GM12872 (cell line): ENCODE results near the gene PAX7.

Experiments used
- TF ChIP-seq, protein P1 (sequence below): IDR thresholded peaks from 3 replicates; pipeline ENCODE4 v1.5.1; 2011; ENCODE audit warnings: low read depth, mild to moderate bottlenecking, low read length, moderate library complexity; ENCODE audit not compliant: insufficient read depth

PAX7 gene

DNA sequence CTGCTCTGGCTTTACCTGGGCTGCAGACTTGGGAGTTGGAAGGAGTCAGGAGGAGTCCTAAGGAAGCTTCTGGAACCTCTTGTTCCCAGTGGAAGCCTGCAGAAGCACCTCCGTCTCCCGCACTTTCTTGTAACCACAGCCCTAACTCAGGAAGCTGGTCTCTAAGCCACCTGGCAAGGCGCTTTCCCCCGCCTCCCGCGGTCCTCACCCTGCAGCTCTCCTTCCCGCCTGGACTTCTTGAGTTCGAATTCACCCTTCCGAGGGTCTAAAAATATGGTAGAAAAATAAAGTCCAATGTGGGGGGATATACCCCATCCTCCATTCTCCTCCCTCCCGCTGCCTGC lies 15.1 kb downstream of the PAX7 start:
- TF ChIP-seq, protein P1, sequence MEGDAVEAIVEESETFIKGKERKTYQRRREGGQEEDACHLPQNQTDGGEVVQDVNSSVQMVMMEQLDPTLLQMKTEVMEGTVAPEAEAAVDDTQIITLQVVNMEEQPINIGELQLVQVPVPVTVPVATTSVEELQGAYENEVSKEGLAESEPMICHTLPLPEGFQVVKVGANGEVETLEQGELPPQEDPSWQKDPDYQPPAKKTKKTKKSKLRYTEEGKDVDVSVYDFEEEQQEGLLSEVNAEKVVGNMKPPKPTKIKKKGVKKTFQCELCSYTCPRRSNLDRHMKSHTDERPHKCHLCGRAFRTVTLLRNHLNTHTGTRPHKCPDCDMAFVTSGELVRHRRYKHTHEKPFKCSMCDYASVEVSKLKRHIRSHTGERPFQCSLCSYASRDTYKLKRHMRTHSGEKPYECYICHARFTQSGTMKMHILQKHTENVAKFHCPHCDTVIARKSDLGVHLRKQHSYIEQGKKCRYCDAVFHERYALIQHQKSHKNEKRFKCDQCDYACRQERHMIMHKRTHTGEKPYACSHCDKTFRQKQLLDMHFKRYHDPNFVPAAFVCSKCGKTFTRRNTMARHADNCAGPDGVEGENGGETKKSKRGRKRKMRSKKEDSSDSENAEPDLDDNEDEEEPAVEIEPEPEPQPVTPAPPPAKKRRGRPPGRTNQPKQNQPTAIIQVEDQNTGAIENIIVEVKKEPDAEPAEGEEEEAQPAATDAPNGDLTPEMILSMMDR, result no peak

DNA sequence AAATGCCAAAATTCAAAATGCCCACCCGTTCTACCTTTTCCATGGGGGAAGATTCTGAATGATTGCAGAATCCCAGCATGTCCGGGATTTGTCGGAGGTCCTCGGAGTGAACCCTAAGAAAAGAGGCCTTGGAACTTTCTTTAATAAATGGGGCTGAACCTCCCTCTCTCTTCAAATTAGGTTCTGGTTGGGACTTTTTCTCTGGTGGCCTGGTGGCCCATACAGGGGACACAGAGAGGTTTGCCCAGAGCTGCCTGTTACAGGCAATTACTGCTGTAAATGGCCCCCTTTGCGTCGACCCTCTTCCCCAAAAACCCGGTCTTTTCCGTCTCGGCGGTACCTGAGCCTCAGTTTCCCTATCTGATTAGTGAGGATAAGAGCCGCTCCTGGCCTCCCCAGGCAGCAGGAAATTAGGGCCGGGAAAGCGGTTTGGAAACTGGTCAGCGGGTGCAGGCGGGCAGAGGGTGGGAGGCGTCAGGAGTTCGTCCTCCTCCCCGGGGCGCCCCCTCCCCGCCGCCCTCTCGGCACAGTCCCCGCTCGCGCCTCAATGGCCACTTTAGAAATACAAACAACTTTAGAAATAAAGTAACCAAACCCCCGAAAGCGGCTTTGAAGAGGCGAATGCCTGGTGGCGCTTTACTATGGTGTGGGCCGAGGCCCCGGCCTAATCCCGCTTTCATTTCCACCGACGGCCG lies 15.6 kb downstream of the PAX7 start:
- TF ChIP-seq, protein P1, result no peak

DNA sequence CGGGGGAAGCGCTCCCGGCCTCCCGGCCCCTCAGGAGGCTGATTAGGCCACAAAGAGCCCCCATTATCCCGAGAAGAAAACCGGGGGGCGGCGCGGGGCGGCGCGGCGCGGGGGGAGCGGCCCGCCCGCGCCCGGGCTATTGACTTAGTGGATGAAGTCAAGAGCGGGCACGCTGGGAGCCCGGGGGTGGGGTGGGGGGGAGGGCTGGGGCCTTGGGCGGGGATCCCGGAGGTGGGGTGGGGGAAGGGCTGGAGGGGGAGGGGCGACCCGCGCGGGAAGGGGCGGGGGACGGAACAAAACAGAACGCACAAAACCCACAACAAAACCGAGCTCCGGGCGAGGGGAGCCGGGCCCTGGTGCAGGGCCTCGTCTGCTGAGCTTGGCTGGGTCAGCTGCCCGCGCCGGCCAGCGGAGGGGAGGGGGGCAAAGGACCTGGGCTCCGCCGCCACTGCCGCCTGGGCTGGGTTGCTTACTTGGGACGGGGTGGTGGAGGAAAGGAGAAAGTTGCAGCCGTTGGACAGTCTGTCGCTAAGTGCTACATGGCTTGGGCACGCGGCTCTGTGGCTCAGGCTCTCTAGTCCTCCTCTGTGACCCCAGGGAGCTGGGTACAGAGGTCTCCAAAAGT lies 16.3 kb downstream of the PAX7 start:
- TF ChIP-seq, protein P1, result no peak

DNA sequence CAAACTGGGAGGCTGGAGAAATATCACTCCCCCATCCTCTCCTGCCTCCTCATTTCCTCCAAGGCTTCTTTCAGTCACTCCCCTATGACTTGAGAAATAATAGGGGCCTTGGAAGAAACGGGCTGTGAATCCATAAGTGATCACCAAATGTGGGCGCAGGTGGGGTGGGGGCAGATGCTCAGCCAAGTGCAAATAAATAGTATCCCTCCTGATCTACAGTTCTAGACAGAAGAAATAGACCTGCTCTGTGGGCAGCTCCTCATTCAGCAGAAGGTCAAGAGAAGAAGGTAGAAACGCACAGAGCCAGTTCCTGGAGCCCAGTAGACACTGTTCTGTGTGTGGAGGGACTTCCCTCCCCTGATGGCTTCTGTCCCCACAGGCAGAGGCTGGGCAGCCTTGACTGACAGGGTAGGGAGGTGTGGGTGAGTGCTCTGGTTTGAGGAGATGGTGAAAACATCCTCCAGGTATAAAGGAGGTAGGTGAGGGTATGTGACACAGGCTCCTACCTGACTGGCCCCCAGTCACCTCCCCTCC lies 17.1 kb downstream of the PAX7 start:
- TF ChIP-seq, protein P1, result no peak

DNA sequence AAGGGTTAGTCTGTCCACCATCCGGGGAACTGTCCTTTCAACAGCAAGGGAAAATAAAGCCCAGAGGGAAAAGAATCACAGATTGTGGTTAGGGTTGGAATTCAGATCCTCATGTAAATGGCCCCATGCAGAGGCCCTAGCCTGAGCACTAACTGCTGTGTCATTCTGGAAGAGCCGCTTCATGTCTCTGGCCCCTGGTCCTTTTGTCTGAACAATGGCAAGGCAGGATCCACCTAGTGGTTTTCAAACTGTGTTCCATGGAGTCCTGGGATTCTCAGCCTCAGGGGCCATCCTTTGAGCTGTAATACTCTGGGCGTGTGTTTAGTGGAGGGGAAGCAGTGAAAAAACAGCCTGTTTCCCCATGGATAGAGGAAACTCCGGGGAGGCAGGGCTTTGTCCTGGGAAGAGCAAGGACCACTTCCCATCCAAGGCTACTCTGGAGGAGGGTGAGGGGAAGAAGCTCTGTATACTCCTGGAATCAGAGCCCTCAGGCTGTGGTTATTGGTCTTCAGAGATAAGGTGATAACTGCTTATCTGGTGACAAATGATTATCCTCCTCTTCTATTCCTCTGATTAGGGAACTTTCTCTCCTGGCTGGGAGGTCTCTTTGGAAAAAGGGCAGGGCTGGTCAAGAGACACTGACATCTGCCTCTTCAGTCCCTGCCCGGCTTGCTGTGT lies 19.2 kb downstream of the PAX7 start:
- TF ChIP-seq, protein P1, result no peak

DNA sequence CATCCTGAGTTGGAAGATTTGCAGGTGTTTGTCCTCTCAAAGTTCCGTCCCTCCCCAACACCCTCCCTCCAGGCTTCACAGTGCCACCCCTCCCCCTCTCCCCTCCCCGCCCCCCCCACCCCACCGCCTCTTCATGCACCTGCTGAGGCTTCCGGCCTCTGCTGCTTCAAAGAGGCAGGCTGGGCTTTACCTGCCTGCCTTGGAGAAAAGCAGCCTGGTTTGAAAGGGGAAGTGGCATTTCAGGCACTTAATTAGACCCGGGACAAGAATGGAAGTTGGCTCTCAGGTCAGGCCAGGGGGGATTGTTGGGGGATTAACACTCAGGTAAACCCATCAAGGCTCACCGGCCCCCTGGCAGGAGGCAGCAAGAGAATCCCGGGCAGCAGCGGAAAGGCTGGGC lies 21.1 kb downstream of the PAX7 start:
- TF ChIP-seq, protein P1, result no peak

DNA sequence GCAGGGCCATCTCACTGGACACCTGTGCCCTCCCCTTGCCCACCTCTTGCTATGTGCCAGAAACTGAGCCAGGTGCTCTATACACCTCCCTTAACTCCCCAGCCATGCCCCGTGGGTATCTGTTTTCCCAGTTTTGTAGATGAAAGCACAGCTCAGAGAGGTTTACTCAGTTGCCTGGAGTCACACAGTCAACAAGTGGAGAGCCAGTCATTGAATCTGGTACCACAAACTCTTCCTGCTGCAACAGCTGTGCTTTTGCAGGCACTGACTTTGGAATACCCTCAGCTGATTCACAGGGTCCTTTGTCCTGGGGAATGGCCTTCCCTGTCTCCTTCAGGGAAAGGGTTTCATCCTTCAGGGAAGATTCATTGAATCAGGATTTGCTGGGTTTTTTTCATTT lies 22.1 kb downstream of the PAX7 start:
- TF ChIP-seq, protein P1, result no peak
